H9 (cell line): ENCODE data around the gene CHST15. TPM values are rescaled to one million over a fixed set of nuclear protein-coding genes. Genes with fewer than 3 reads are reported as not detected.

Source experiments
- DNase-seq: peaks from one replicate; pipeline ENCODE4 v3.0.0-alpha.2; 2017
- H2AFZ ChIP-seq: one replicate; pipeline ENCODE4 v1.6.1; 2013; ENCODE audit warnings: mild to moderate bottlenecking, low read length, control low read depth, moderate library complexity
- H2AK5ac ChIP-seq: 2 replicates; pipeline ENCODE4 v1.6.1; 2013; ENCODE audit warnings: low read length, control low read depth, mixed read lengths; ENCODE audit not compliant: insufficient read length
- H2BK120ac ChIP-seq: one replicate; pipeline ENCODE4 v1.6.1; 2013; ENCODE audit warnings: low read depth, mild to moderate bottlenecking, low read length, control low read depth, inconsistent platforms; ENCODE audit not compliant: poor library complexity, severe bottlenecking
- H2BK12ac ChIP-seq: 2 replicates; pipeline ENCODE4 v1.6.1; 2013; ENCODE audit warnings: low read length, control low read depth, mixed read lengths, low read depth; ENCODE audit not compliant: insufficient read length
- H2BK15ac ChIP-seq: 2 replicates; pipeline ENCODE4 v1.6.1; 2013; ENCODE audit warnings: low read depth, low read length, control low read depth
- H2BK20ac ChIP-seq: one replicate; pipeline ENCODE4 v1.6.1; 2013; ENCODE audit warnings: low read depth, mild to moderate bottlenecking, low read length, control low read depth, inconsistent platforms; ENCODE audit not compliant: poor library complexity, severe bottlenecking
- H2BK5ac ChIP-seq: 2 replicates; pipeline ENCODE4 v1.6.1; 2013; ENCODE audit warnings: low read length, control low read depth, mixed read lengths; ENCODE audit not compliant: insufficient read length
- H3K14ac ChIP-seq: 2 replicates; pipeline ENCODE4 v1.6.1; 2013; ENCODE audit warnings: low read length, control low read depth; ENCODE audit not compliant: insufficient read depth
- H3K18ac ChIP-seq: 2 replicates; pipeline ENCODE4 v1.6.1; 2013; ENCODE audit warnings: low read depth, mild to moderate bottlenecking, mixed read lengths, low read length, control low read depth; ENCODE audit not compliant: insufficient read length
- H3K23ac ChIP-seq: 2 replicates; pipeline ENCODE4 v1.6.1; 2013; ENCODE audit warnings: low read length, control low read depth, mixed read lengths, low read depth; ENCODE audit not compliant: insufficient read length
- H3K23me2 ChIP-seq: 2 replicates; pipeline ENCODE4 v1.6.1; 2013; ENCODE audit warnings: low read depth, mild to moderate bottlenecking, mixed read lengths, low read length, control low read depth; ENCODE audit not compliant: insufficient read length, poor library complexity, severe bottlenecking
- H3K27ac ChIP-seq: 2 replicates; pipeline ENCODE4 v1.5.1; 2013; ENCODE audit warnings: low read length, control low read depth, mixed read lengths, low read depth; ENCODE audit not compliant: insufficient read length
- H3K27me3 ChIP-seq: 2 replicates; pipeline ENCODE4 v1.6.1; 2013; ENCODE audit warnings: low read length, control low read depth, inconsistent platforms; ENCODE audit not compliant: insufficient read depth
- H3K4ac ChIP-seq: 2 replicates; pipeline ENCODE4 v1.6.1; 2013; ENCODE audit warnings: low read depth, mild to moderate bottlenecking, control low read depth, inconsistent platforms, low read length, moderate library complexity
- H3K4me1 ChIP-seq: 2 replicates; pipeline ENCODE4 v1.6.1; 2013; ENCODE audit warnings: low read length, control low read depth, inconsistent platforms; ENCODE audit not compliant: insufficient read depth
- H3K4me2 ChIP-seq: 2 replicates; pipeline ENCODE4 v1.6.1; 2013; ENCODE audit warnings: low read length, control low read depth, mixed read lengths; ENCODE audit not compliant: insufficient read length, insufficient read depth
- H3K56ac ChIP-seq: 2 replicates; pipeline ENCODE4 v1.6.1; 2013; ENCODE audit warnings: low read depth, mild to moderate bottlenecking, mixed read lengths, low read length, control low read depth; ENCODE audit not compliant: insufficient read length
- H3K79me1 ChIP-seq: 2 replicates; pipeline ENCODE4 v1.6.1; 2013; ENCODE audit warnings: low read depth, mild to moderate bottlenecking, moderate library complexity, low read length, control low read depth, inconsistent platforms; ENCODE audit not compliant: insufficient read depth, poor library complexity, severe bottlenecking
- H3K79me2 ChIP-seq: 2 replicates; pipeline ENCODE4 v1.6.1; 2013; ENCODE audit warnings: low read length, control low read depth, inconsistent platforms; ENCODE audit not compliant: insufficient read depth
- H3K9ac ChIP-seq: 2 replicates; pipeline ENCODE4 v1.6.1; 2013; ENCODE audit warnings: low read length, control low read depth, mixed read lengths; ENCODE audit not compliant: insufficient read length; ENCODE audit errors: extremely low read depth
- H3K9me3 ChIP-seq: one replicate; pipeline ENCODE4 v1.6.1; 2013; ENCODE audit warnings: low read depth, low read length, inconsistent platforms; ENCODE audit not compliant: control insufficient read depth
- H3T11ph ChIP-seq: one replicate; pipeline ENCODE4 v1.6.1; 2013; ENCODE audit warnings: mild to moderate bottlenecking, low read length, control low read depth, inconsistent platforms
- H4K20me1 ChIP-seq: one replicate; pipeline ENCODE4 v1.6.1; 2013; ENCODE audit not compliant: control insufficient read depth, insufficient read length, insufficient read depth
- H4K5ac ChIP-seq: 2 replicates; pipeline ENCODE4 v1.6.1; 2013; ENCODE audit warnings: low read depth, mild to moderate bottlenecking, mixed read lengths, low read length, control low read depth; ENCODE audit not compliant: insufficient read length
- H4K8ac ChIP-seq: replicated peaks from 2 replicates; pipeline ENCODE4 v1.6.1; 2013; ENCODE audit warnings: low read length, control low read depth, mixed read lengths, low read depth; ENCODE audit not compliant: insufficient read length
- H4K91ac ChIP-seq: 2 replicates; pipeline ENCODE4 v1.6.1; 2013; ENCODE audit warnings: low read depth, mild to moderate bottlenecking, moderate library complexity, mixed read lengths, low read length, control low read depth; ENCODE audit not compliant: insufficient read length
- H3K27ac Mint-ChIP-seq, 3 experiments: 2 replicates in 2 of 3; 3 replicates in 1 of 3; pipeline ENCODE4 v1.8.0; 2020 to 2021; ENCODE audit warnings: mixed read lengths in 3 of 3, mild to moderate bottlenecking in 1 of 3, moderate library complexity in 1 of 3
- H3K27me3 Mint-ChIP-seq: 2 replicates; pipeline ENCODE4 v1.8.0; 2021; ENCODE audit warnings: low read depth, mild to moderate bottlenecking, moderate library complexity, mixed read lengths
- H3K36me3 Mint-ChIP-seq, 3 experiments: 2 replicates in 2 of 3; 3 replicates in 1 of 3; pipeline ENCODE4 v1.8.0; 2020 to 2021; ENCODE audit warnings: low read depth in 3 of 3, mixed read lengths in 3 of 3; ENCODE audit not compliant: insufficient read depth in 1 of 3
- H3K4me1 Mint-ChIP-seq, 2 experiments: 2 replicates each; pipeline ENCODE4 v1.8.0; 2020; ENCODE audit warnings: mixed read lengths in 2 of 2
- H3K4me3 Mint-ChIP-seq, 2 experiments: 2 replicates in 1 of 2; 3 replicates in 1 of 2; pipeline ENCODE4 v1.8.0; 2020 to 2021; ENCODE audit warnings: mild to moderate bottlenecking in 2 of 2, mixed read lengths in 2 of 2, moderate library complexity in 1 of 2
- H3K9me3 Mint-ChIP-seq, 2 experiments: 2 replicates in 1 of 2; 3 replicates in 1 of 2; pipeline ENCODE4 v1.8.0; 2020; ENCODE audit warnings: mild to moderate bottlenecking in 2 of 2, mixed read lengths in 2 of 2, moderate library complexity in 1 of 2
- CTCF ChIP-seq: fragments of 200-600 bp; sonication (generic); conservative IDR thresholded peaks from 3 replicates; pipeline ENCODE4 v1.8.0; 2021; ENCODE audit warnings: antibody characterized with exemption, mild to moderate bottlenecking
- WGBS: extraction: QIAGEN DNeasy Blood & Tissue Kit; methylation state at CpG from one replicate; pipeline ENCODE4 v1.1.7; 2013; ENCODE audit warnings: missing lambda C conversion rate, low lambda C conversion rate, mixed read lengths; ENCODE audit not compliant: insufficient read length; ENCODE audit errors: extremely low coverage; 5-methylcytosine and 5-hydroxymethylcytosine counted together
- total RNA-seq: library from RNA; stranded (reverse); gene quantifications from 2 replicates; pipeline ENCODE4 v1.2.1, GENCODE V29; 2021

The CHST15 gene
- total RNA-seq, 1 experiment from 2014 or later: 8.7 TPM

GRCh38 chr10:124100124-124100523 is 6.7 kb upstream of the CHST15 start:
- no peak overlapping the region for H4K91ac ChIP-seq
- no peaks in the 10 kb centered on the region for H3K79me2 ChIP-seq

More at GRCh38 chr10:124100124-124100523, 6.7 kb upstream of the CHST15 start:
- peaks cover 10 to 12% of the 10 kb centered on the region in 2 experiments; a peak in 3 of 4 replicates for H3K4me1 Mint-ChIP-seq
- H3K4me1 ChIP-seq: no peaks in the 10 kb centered on the region
- no peaks in the 10 kb centered on the region for H3K27me3 ChIP-seq
- H3K9me3 ChIP-seq: no peaks in the 10 kb centered on the region
- no peak overlapping the region for H2BK20ac ChIP-seq
- H4K5ac ChIP-seq: no peak overlapping the region
- WGBS: no CpG with 5 or more reads among the region's 5 CpGs
- H3K23me2 ChIP-seq: no peaks in the 10 kb centered on the region
- H3K79me1 ChIP-seq: no peaks in the 10 kb centered on the region
- H3K18ac ChIP-seq: no peak overlapping the region
- no peak overlapping the region for H3K4me3 Mint-ChIP-seq
- H3K4ac ChIP-seq: no peak overlapping the region
- no peak overlapping the region for H3K27ac ChIP-seq
- H3K36me3 Mint-ChIP-seq: peaks cover 0 to 10% (median 0%) of the 10 kb centered on the region in 3 experiments; a peak in 2 of 7 replicates
- no peak overlapping the region for H2BK5ac ChIP-seq
- no peak overlapping the region for H2AK5ac ChIP-seq
- H3K23ac ChIP-seq: no peak overlapping the region
- no peak overlapping the region for H3K14ac ChIP-seq
- no peak overlapping the region for H2AFZ ChIP-seq
- H3K27me3 Mint-ChIP-seq: peaks cover 42% of the 10 kb centered on the region
- no peak overlapping the region for H3K56ac ChIP-seq
- no peak overlapping the region for H3K4me2 ChIP-seq
- H3K9ac ChIP-seq: no peak overlapping the region
- no peak overlapping the region for H2BK120ac ChIP-seq
- no peak overlapping the region for H2BK12ac ChIP-seq
- no peak overlapping the region for H2BK15ac ChIP-seq
- H4K20me1 ChIP-seq: no peaks in the 10 kb centered on the region
- H3T11ph ChIP-seq: no peak overlapping the region
- no peak for TF ChIP-seq CTCF
- no peak for DNase-seq
- H4K8ac ChIP-seq: no peak overlapping the region
- peaks cover 6 to 9% of the 10 kb centered on the region in 2 experiments for H3K9me3 Mint-ChIP-seq
- H3K27ac Mint-ChIP-seq: no peak overlapping the region
